Stimulated activated CD4-positive, alpha-beta T cell treated with anti-CD3 and anti-CD28 coated beads, Interleukin-15, amount 100 ng/mL, for 48 hours (primary cell): ENCODE data around the gene SGCA.

Source experiments
- DNase-seq, 2 donors: peaks; one replicate each; pipeline ENCODE4 v3.0.0-alpha.2; 2020; ENCODE audit warnings: low read depth in 2 of 2

SGCA gene

GRCh38 chr17:50207792-50208567 is 42.2 kb downstream of the SGCA start:
- no peak for DNase-seq

GRCh38 chr17:50208611-50209061 is 42.8 kb downstream of the SGCA start:
- no peak for DNase-seq

GRCh38 chr17:50209133-50209471 is 43.3 kb downstream of the SGCA start:
- no peak for DNase-seq

GRCh38 chr17:50209472-50210239 is 43.9 kb downstream of the SGCA start:
- DNase-seq: no peak

- no peak for DNase-seq
Measured at GRCh38 chr17:50210240-50211225, 44.7 kb downstream of the SGCA start.

- DNase-seq: no peak
Measured at GRCh38 chr17:50211249-50212120, 45.7 kb downstream of the SGCA start.

- DNase-seq: no peak
Measured at GRCh38 chr17:50212121-50212843, 46.5 kb downstream of the SGCA start.

- no peak for DNase-seq
Measured at GRCh38 chr17:50213026-50214022, 47.5 kb downstream of the SGCA start.

- DNase-seq: no peak
Measured at GRCh38 chr17:50214976-50215760, 49.4 kb downstream of the SGCA start.

- DNase-seq: no peak
Measured at GRCh38 chr17:50217591-50217990, 51.8 kb downstream of the SGCA start.

GRCh38 chr17:50218071-50218759 is 52.4 kb downstream of the SGCA start:
- DNase-seq: no peak

- no peak for DNase-seq
Measured at GRCh38 chr17:50218771-50219315, 53.0 kb downstream of the SGCA start.

GRCh38 chr17:50219342-50219741 is 53.5 kb downstream of the SGCA start:
- no peak for DNase-seq

- no peak for DNase-seq
Measured at GRCh38 chr17:50219939-50220465, 54.2 kb downstream of the SGCA start.

- DNase-seq: no peak
Measured at GRCh38 chr17:50220811-50221210, 55.0 kb downstream of the SGCA start.

- DNase-seq: no peak
Measured at GRCh38 chr17:50221266-50221863, 55.6 kb downstream of the SGCA start.
